GM21717 (cell line): Measurements from ENCODE around the gene MYRFL.

ENCODE experiments used
- ATAC-seq: cut with Tn5 transposase; IDR thresholded peaks from one replicate; pipeline ENCODE4 v1.9.1; 2021; ENCODE audit warnings: mild to moderate bottlenecking, moderate library complexity; ENCODE audit not compliant: unreplicated experiment

The MYRFL gene

GRCh38 chr12:69896653-69897381, 71.8 kb downstream of the MYRFL start:
- ATAC-seq = no peak

GRCh38 chr12:69897744-69898143, 72.7 kb downstream of the MYRFL start:
- ATAC-seq = no peak

- no peak for ATAC-seq
These were observed 73.2 kb downstream of the MYRFL start for GRCh38 chr12:69898236-69898635.

GRCh38 chr12:69900720-69901131, 75.7 kb downstream of the MYRFL start:
- ATAC-seq = peak; percentile 78

GRCh38 chr12:69901221-69901905, 76.3 kb downstream of the MYRFL start:
- ATAC-seq = no peak

- no peak for ATAC-seq
These were observed 78.5 kb downstream of the MYRFL start for GRCh38 chr12:69903548-69903947.

- ATAC-seq = no peak
These were observed 79.8 kb downstream of the MYRFL start for GRCh38 chr12:69904777-69905176.

- ATAC-seq = no peak
These were observed 80.8 kb downstream of the MYRFL start for GRCh38 chr12:69905801-69906200.

- ATAC-seq = peak; percentile 92
These were observed 81.6 kb downstream of the MYRFL start for GRCh38 chr12:69906411-69907216.

GRCh38 chr12:69908203-69908602, 83.2 kb downstream of the MYRFL start:
- no peak for ATAC-seq

GRCh38 chr12:69910694-69911093, 85.7 kb downstream of the MYRFL start:
- no peak for ATAC-seq

- no peak for ATAC-seq
These were observed 88.5 kb downstream of the MYRFL start for GRCh38 chr12:69913526-69913925.

GRCh38 chr12:69915964-69916363, 90.9 kb downstream of the MYRFL start:
- ATAC-seq = no peak

GRCh38 chr12:69916544-69917235, 91.7 kb downstream of the MYRFL start:
- no peak for ATAC-seq

GRCh38 chr12:69918287-69918686, 93.3 kb downstream of the MYRFL start:
- no peak for ATAC-seq

GRCh38 chr12:69919495-69919894, 94.5 kb downstream of the MYRFL start:
- ATAC-seq = no peak

GRCh38 chr12:69921831-69922230, 96.8 kb downstream of the MYRFL start:
- no peak for ATAC-seq

GRCh38 chr12:69922999-69923398, 98.0 kb downstream of the MYRFL start:
- ATAC-seq = no peak

GRCh38 chr12:69925291-69925690, 100.3 kb downstream of the MYRFL start:
- ATAC-seq = no peak

- no peak for ATAC-seq
These were observed 102.1 kb downstream of the MYRFL start for GRCh38 chr12:69927164-69927563.

- ATAC-seq = no peak
These were observed 104.1 kb downstream of the MYRFL start for GRCh38 chr12:69929125-69929524.
